K562 (cell line): ENCODE results near the gene JAKMIP1. TPM values are rescaled to one million over a fixed set of nuclear protein-coding genes. Genes with fewer than 3 reads are reported as not detected.
A peak's percentile ranks its signal among the peaks of the same experiment; 100 is the strongest.

Experiments used
- C11orf30 ChIP-seq: fragments of 450-650 bp; IDR thresholded peaks from 2 replicates; pipeline ENCODE4 v1.6.1; 2016; ENCODE audit warnings: low read depth, mild to moderate bottlenecking
- CREB3L1 ChIP-seq: fragments of 450-650 bp; IDR thresholded peaks from 2 replicates; pipeline ENCODE4 v1.6.1; 2014; ENCODE audit warnings: low read depth, mild to moderate bottlenecking, moderate library complexity, borderline replicate concordance
- ESRRB ChIP-seq: fragments of 250-450 bp; sonication (Bioruptor Pico); IDR thresholded peaks from 2 replicates; pipeline ENCODE4 v1.5.0; 2020; ENCODE audit warnings: mild to moderate bottlenecking, moderate library complexity, borderline replicate concordance
- FOXP1 ChIP-seq: sonication (generic); formaldehyde crosslinking; IDR thresholded peaks from 2 replicates; pipeline ENCODE4 v1.8.0; 2022; ENCODE audit warnings: mild to moderate bottlenecking, missing genetic modification reagents
- GTF2A2 ChIP-seq: IDR thresholded peaks from 2 replicates; pipeline ENCODE4 v1.6.1; 2016; ENCODE audit warnings: mild to moderate bottlenecking, missing genetic modification characterization, missing compliant biosample characterization
- HDGF ChIP-seq: fragments of 450-650 bp; IDR thresholded peaks from 2 replicates; pipeline ENCODE4 v1.6.1; 2016
- MECOM ChIP-seq: fragments of 250-450 bp; sonication (Bioruptor Pico); IDR thresholded peaks from 2 replicates; pipeline ENCODE4 v1.8.0; 2022; ENCODE audit warnings: inconsistent platforms
- NFRKB ChIP-seq: fragments of 450-650 bp; IDR thresholded peaks from 2 replicates; pipeline ENCODE4 v1.6.1; 2016; ENCODE audit warnings: low read depth
- NFXL1 ChIP-seq: fragments of 450-650 bp; formaldehyde crosslinking; IDR thresholded peaks from 2 replicates; pipeline ENCODE4 v1.4.0; 2021; ENCODE audit warnings: mild to moderate bottlenecking
- NR2C1 ChIP-seq, 2 experiments: fragments of 450-650 bp; IDR thresholded peaks; 2 replicates each; pipeline ENCODE4 v1.6.1; 2017; ENCODE audit warnings: mild to moderate bottlenecking in 2 of 2, antibody characterized with exemption in 1 of 2, inconsistent platforms in 1 of 2, missing compliant biosample characterization in 1 of 2, missing genetic modification characterization in 1 of 2
- RUNX1 ChIP-seq: sonication (generic); IDR thresholded peaks from 2 replicates; pipeline ENCODE4 v1.6.1; 2016; ENCODE audit warnings: antibody characterized with exemption, low read depth
- ZNF316 ChIP-seq: fragments of 450-650 bp; IDR thresholded peaks from 2 replicates; pipeline ENCODE4 v1.6.1; 2016
- ZNF551 ChIP-seq: fragments of 250-450 bp; sonication (Bioruptor Pico); IDR thresholded peaks from 2 replicates; pipeline ENCODE4 v1.5.0; 2021; ENCODE audit warnings: mild to moderate bottlenecking, moderate library complexity
- ZNF699 ChIP-seq: fragments of 250-450 bp; sonication (Bioruptor Pico); IDR thresholded peaks from 2 replicates; pipeline ENCODE4 v1.8.0; 2021; ENCODE audit warnings: mild to moderate bottlenecking, moderate library complexity; ENCODE audit not compliant: insufficient replicate concordance
- polyA plus RNA-seq, 8 experiments: library from polyadenylated mRNA; depleted of rRNA in 4 of 8; stranded (reverse) in 5 of 8; unstranded in 3 of 8; fragments of >200 nt; fragmentation: Nextera tagmentation in 2 of 8; fragmentation: Illumina TruSeq in 1 of 8; extraction: Ambion mirVana in 2 of 8; extraction: Trizol in 1 of 8; gene quantifications; 2 replicates each; pipeline versions ENCODE4 v1.2.1 to v1.2.3, GENCODE V29; 2011 to 2014; ENCODE audit warnings: inconsistent platforms in 1 of 8, missing spikeins in 1 of 8
- total RNA-seq, 7 experiments: library from RNA; depleted of rRNA in 6 of 7; stranded (reverse); fragments of >200 nt in 6 of 7; fragmentation: Illumina TruSeq in 2 of 7; extraction: Trizol in 2 of 7; gene quantifications; 2 replicates each; pipeline versions ENCODE4 v1.2.1 to v1.2.3, GENCODE V29; 2011 to 2021; ENCODE audit warnings: low replicate concordance in 1 of 7
- TF ChIP-seq, protein P1 (sequence below): fragments of 450-650 bp; IDR thresholded peaks from 2 replicates; pipeline ENCODE4 v1.7.0; 2016; ENCODE audit warnings: borderline replicate concordance

Gene JAKMIP1
- total and polyA plus RNA-seq, 9 of the 15 experiments (the other 6 are each of a cell fraction or from before 2014, with no cell fraction given), result not detected

DNA sequence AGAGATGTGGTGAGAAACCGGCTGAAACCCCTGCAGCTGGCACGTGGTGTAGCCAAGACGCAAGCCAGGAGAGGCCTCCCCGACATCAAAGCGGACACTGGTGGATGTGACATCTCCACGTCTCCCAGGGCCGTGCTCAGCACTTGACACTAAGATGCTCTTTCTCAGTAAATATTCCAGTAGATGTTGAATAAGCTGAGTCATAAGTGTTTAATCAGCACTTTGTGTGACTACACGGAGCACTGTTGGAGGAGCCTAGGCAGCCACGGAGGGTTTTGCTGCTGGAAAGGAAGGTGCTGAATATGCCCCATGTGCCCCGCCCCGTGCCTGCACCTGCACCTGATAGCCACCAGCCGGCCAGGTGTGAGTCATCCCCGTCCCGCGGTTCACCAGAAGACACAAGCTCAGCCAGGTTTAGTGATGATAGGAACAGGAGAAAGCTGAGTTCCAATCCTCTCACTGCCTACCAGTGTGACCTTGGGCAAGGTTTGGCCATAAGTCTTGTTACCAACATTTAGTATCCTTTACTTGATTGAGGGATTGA, 153.1 kb downstream of the JAKMIP1 start (continued):
- TF ChIP-seq NR2C1 (IDR thresholded peaks at IDR 0.05), result no peak
- no peak for TF ChIP-seq NR2C1 (tag; IDR thresholded peaks at IDR 0.05)
- TF ChIP-seq, protein P1, sequence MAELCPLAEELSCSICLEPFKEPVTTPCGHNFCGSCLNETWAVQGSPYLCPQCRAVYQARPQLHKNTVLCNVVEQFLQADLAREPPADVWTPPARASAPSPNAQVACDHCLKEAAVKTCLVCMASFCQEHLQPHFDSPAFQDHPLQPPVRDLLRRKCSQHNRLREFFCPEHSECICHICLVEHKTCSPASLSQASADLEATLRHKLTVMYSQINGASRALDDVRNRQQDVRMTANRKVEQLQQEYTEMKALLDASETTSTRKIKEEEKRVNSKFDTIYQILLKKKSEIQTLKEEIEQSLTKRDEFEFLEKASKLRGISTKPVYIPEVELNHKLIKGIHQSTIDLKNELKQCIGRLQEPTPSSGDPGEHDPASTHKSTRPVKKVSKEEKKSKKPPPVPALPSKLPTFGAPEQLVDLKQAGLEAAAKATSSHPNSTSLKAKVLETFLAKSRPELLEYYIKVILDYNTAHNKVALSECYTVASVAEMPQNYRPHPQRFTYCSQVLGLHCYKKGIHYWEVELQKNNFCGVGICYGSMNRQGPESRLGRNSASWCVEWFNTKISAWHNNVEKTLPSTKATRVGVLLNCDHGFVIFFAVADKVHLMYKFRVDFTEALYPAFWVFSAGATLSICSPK, result no peak
- no peak for TF ChIP-seq ZNF551 (CRISPR knock-in tag)
- no peak for TF ChIP-seq GTF2A2 (tag)
- no peak for TF ChIP-seq NFRKB
- TF ChIP-seq MECOM (CRISPR knock-in tag), result no peak
- no peak for TF ChIP-seq FOXP1 (CRISPR knock-in tag)
- TF ChIP-seq ESRRB (CRISPR knock-in tag), result no peak
- TF ChIP-seq RUNX1, result no peak
- TF ChIP-seq C11orf30, result peak; percentile 74
- TF ChIP-seq HDGF, result no peak
- no peak for TF ChIP-seq ZNF699 (CRISPR knock-in tag)
- peak; percentile 87 for TF ChIP-seq ZNF316
- TF ChIP-seq CREB3L1, result no peak
- TF ChIP-seq NFXL1 (CRISPR knock-in tag), result no peak
